Hepatocyte (in vitro differentiated cells): ENCODE results near the gene ZCCHC3.

Experiments
- CTCF ChIP-seq: fragments of 200-600 bp; sonication (generic); IDR thresholded peaks from 2 replicates; pipeline ENCODE4 v1.5.1; 2016; ENCODE audit warnings: antibody characterized with exemption, mild to moderate bottlenecking; ENCODE audit not compliant: poor library complexity
- EZH2 ChIP-seq: fragments of 200-600 bp; sonication (generic); IDR thresholded peaks from 2 replicates; pipeline ENCODE4 v1.6.1; 2016; ENCODE audit warnings: antibody characterized with exemption, mild to moderate bottlenecking, borderline replicate concordance
- EZH2phosphoT487 ChIP-seq: fragments of 200-600 bp; sonication (generic); IDR thresholded peaks from one replicate; pipeline ENCODE4 v1.6.1; 2018; ENCODE audit warnings: antibody characterized with exemption, mild to moderate bottlenecking, low read depth, moderate library complexity; ENCODE audit not compliant: unreplicated experiment, severe bottlenecking

GRCh38 chr20:341682-342081 is 44.3 kb downstream of the ZCCHC3 start:
- TF ChIP-seq EZH2 (no peak), CTCF (no peak), EZH2phosphoT487 (no peak)
